Measurements from ENCODE around the gene PPP5C. TPM values are rescaled to one million over a fixed set of nuclear protein-coding genes. Genes with fewer than 3 reads are reported as not detected.
"Not testable (repeated sequence)": the region's sequence is repeated elsewhere in the genome, so short reads cannot be mapped to it uniquely, and the experiment has no call there.

Gene PPP5C
- total and polyA plus RNA-seq, 2 of the 8 experiments (the other 6 are each of a cell fraction or from before 2014, with no cell fraction given): 112 to 156 TPM

GRCh38 chr19:46415804-46416709, 69.2 kb downstream of the PPP5C start:
- H4K91ac ChIP-seq (replicated peaks; ENCODE audit: insufficient read length, low read length); H3K14ac ChIP-seq (ENCODE audit: insufficient read length); H4K5ac ChIP-seq (ENCODE audit: insufficient read length, low read depth, low read length); H2BK12ac ChIP-seq (ENCODE audit: low read depth, low read length); H3K9me3 ChIP-seq (ENCODE audit: insufficient read depth in 2 of 2, low read depth in 1 of 2, low read length in 1 of 2); H4K8ac ChIP-seq (ENCODE audit: extremely low read depth, insufficient read depth, low read length); H3K56ac ChIP-seq (replicated peaks; ENCODE audit: insufficient read length, low read depth, low read length); H2BK15ac ChIP-seq (ENCODE audit: low read length); H3K9ac ChIP-seq (replicated peaks in 1 of 4; ENCODE audit: extremely low read depth in 1 of 4, low read depth in 3 of 4, low read length in 3 of 4); H2BK5ac ChIP-seq (ENCODE audit: low read depth, low read length); H4K20me1 ChIP-seq (replicated peaks in 1 of 2; ENCODE audit: control insufficient read depth in 1 of 2, insufficient read depth in 2 of 2, low read length in 2 of 2); H3K4ac ChIP-seq (replicated peaks; ENCODE audit: insufficient read length, low read depth, low read length); H3K36me3 ChIP-seq (ENCODE audit: control insufficient read depth in 2 of 4, insufficient read depth in 4 of 4, low read length in 3 of 4); H2BK20ac ChIP-seq (ENCODE audit: low read length); H3K23ac ChIP-seq (ENCODE audit: insufficient read length); FAIRE-seq; H2AK5ac ChIP-seq (ENCODE audit: low read depth, low read length); H2BK120ac ChIP-seq (replicated peaks; ENCODE audit: low read depth, low read length); H3K79me1 ChIP-seq (ENCODE audit: low read depth, low read length); H3K27ac ChIP-seq (ENCODE audit: low read depth, low read length): not testable (repeated sequence)
- Histone ChIP-seq H3K4me2 (ENCODE audit: insufficient read depth in 1 of 2, low read depth in 2 of 2, low read length in 2 of 2) (peak overlapping the region; percentile 53 to 78), H3K79me2 (ENCODE audit: control insufficient read depth in 1 of 2, insufficient read depth in 2 of 2, low read length in 2 of 2) (peaks cover 0 to 14% of the 10 kb centered on the region in 2 experiments; a peak in 2 of 4 replicates), H3K23me2 (ENCODE audit: low read depth, low read length) (peaks cover 14% of the 10 kb centered on the region; the same call in 1 of the 2 replicates), H3K27me3 (replicated peaks in 1 of 4; ENCODE audit: control insufficient read depth in 3 of 4, extremely low read depth in 1 of 4, insufficient read depth in 3 of 4, low read length in 3 of 4) (peaks cover 0 to 16% (median 7%) of the 10 kb centered on the region in 4 experiments; a peak in 4 of 7 replicates), H2AFZ (ENCODE audit: low read length) (0 out of 2 replicates have a peak overlapping the region, but pooled peaks have one; percentile 46), H3K18ac (ENCODE audit: extremely low read depth, low read length) (peak overlapping the region; percentile 73; the same call in 1 of the 2 replicates), H3K4me3 (ENCODE audit: extremely low read depth in 1 of 4, insufficient read depth in 2 of 4, low read depth in 3 of 4, low read length in 4 of 4) (peak overlapping the region; percentile 15 to 61 (median 36); a peak in 7 of 8 replicates), H3K4me1 (replicated peaks in 1 of 4; ENCODE audit: control insufficient read depth in 3 of 4, insufficient read depth in 4 of 4, low read length in 3 of 4) (peaks cover 3 to 10% (median 7%) of the 10 kb centered on the region in 4 experiments)
- WGBS, 2 experiments (ENCODE audit: extremely low coverage in 1 of 2, insufficient coverage in 1 of 2, insufficient read length in 1 of 2, insufficient replicate concordance in 2 of 2, low coverage in 1 of 2, low lambda C conversion rate in 2 of 2, missing lambda C conversion rate in 1 of 2): 24% methylated on average over 42 of the region's 53 CpGs; no CpG with 5 or more reads in 1 of the 2 experiments
- DNase-seq (ENCODE audit: low read depth in 1 of 2, low spot score in 2 of 2): peak in 1 of 2 experiments; percentile 95
- POLR2A ChIA-PET (ENCODE audit: partially characterized antibody): interaction anchor here (0.9 to 2.4 kb wide), 4 partner anchors 11 to 12 kb away, joined by 3 to 7 read pairs (median 3); partner anchors contain the start of gene PNMA8C
- CTCF ChIA-PET (ENCODE audit: partially characterized antibody): interaction anchor here (0.5 to 2.7 kb wide), 16 partner anchors 9 to 296 kb away, joined by 3 to 16 read pairs (median 5); partner anchors contain the start of genes PNMA8B and PPP5C
- TF ChIP-seq RBBP5 (IDR thresholded peaks at IDR 0.05; ENCODE audit: borderline replicate concordance, low read depth, low read length): peak; percentile 48; the same call in 1 of the 2 replicates
- TF ChIP-seq TAF1 (IDR thresholded peaks at IDR 0.05; ENCODE audit: low read depth, low read length): 0 out of 2 replicates have a peak, but pooled peaks have one; percentile 43
- peak in 1 of 2 experiments; percentile 40; a peak in 1 of 3 replicates for TF ChIP-seq POLR2A (IDR thresholded peaks at IDR 0.05; ENCODE audit: control extremely low read depth in 1 of 2, low read depth in 2 of 2, low read length in 2 of 2)
- TF ChIP-seq HDAC2 (IDR thresholded peaks at IDR 0.05; ENCODE audit: borderline replicate concordance in 1 of 2, low read depth in 2 of 2, low read length in 2 of 2): peak in 1 of 2 experiments; percentile 66; a peak in 1 of 4 replicates
- TF ChIP-seq SIN3A (conservative IDR thresholded peaks at IDR 0.05 in 1 of 2, IDR thresholded peaks at IDR 0.05 in 1 of 2; ENCODE audit: low read depth in 1 of 2, low read length in 2 of 2): peak; percentile 10 to 80; a peak in 2 of 4 replicates
- peak; percentile 52 for TF ChIP-seq SP1 (IDR thresholded peaks at IDR 0.05; ENCODE audit: low read depth, low read length)

Measured in H1 (cell line).